ENCODE measurements around the gene ALLC. TPM values are rescaled to one million over a fixed set of nuclear protein-coding genes. Genes with fewer than 3 reads are reported as not detected.

ALLC gene
- total and polyA plus RNA-seq, 10 of the 15 experiments (the other 5 are each of a cell fraction or from before 2014, with no cell fraction given), result 0.05 TPM; not detected in 9

DNA sequence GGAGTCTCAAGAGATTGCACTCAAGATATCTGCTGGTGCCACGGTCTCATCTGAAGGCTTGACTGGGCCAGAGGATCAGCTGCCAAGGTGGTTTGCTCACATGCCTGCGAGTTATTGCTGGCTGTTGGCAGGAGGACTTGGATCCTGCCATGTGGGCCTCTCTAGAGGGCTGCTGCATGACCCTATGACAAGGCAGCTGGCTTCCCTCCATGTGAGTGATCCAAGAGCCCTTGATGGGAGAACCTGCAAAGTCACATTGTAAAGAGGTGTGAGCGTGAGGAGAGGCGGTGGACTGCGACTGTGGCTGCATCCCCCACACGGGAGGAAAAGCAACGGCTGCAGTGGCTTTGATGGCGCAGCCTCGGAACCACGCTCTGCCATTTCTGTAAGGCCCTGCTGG lies 4.0 kb upstream of the ALLC start:
- intact Hi-C loops (cut with micrococcal nuclease; ENCODE audit: unreplicated experiment) (loop anchor here (5.0 to 10.0 kb wide), 2 partner anchors 352 to 429 kb away; no protein-coding TSS in a partner anchor), in situ Hi-C loops (cut with MboI) (loop anchor here (5.0 kb wide), 1 partner anchor 97 kb away; the partner anchor contains the start of gene RNASEH1)
- ATAC-seq (no peak), DNase-seq (ENCODE audit: low read depth, low spot score) (no peak), FAIRE-seq (no peak)
- ChIA-PET RAD21 (ENCODE audit: unreplicated experiment) (interaction anchor here (2.6 to 2.7 kb wide), 2 partner anchors 231 to 275 kb away, joined by 9 read pairs; partner anchors contain the start of genes EIPR1 and TRAPPC12), POLR2A (no interaction called here), CTCF (interaction anchor here (4.9 kb wide), 1 partner anchor 231 kb away, joined by 43 read pairs; no protein-coding TSS in a partner anchor), SMC1A (ENCODE audit: uncharacterized antibody, unreplicated experiment) (interaction anchor here (1.5 to 4.2 kb wide), 2 partner anchors 134 to 231 kb away, joined by 3 to 19 read pairs; partner anchors contain the start of gene ADI1)
- H3K4me1 ChIP-seq (ENCODE audit: control insufficient read depth, insufficient read depth, low read length), result peaks cover 15% of the 10 kb centered on the region
- H3K27ac ChIP-seq (ENCODE audit: control insufficient read depth, insufficient read depth), result no peak overlapping the region
- no peak overlapping the region for H3K4me3 ChIP-seq
- no peak overlapping the region for H2AFZ ChIP-seq (ENCODE audit: control insufficient read depth, low read depth, low read length)
- no peaks in the 10 kb centered on the region for H3K36me3 ChIP-seq (ENCODE audit: control insufficient read depth in 2 of 2, insufficient read depth in 2 of 2, low read length in 1 of 2)
- H4K20me1 ChIP-seq (ENCODE audit: control insufficient read depth, insufficient read depth), result no peaks in the 10 kb centered on the region
- WGBS (ENCODE audit: insufficient coverage, insufficient replicate concordance, low lambda C conversion rate, missing lambda C conversion rate), result 90% methylated on average over 10 of the region's 10 CpGs
- no peak overlapping the region for H3K9ac ChIP-seq (ENCODE audit: control insufficient read depth, insufficient read depth, low read length)
- H3K9me3 ChIP-seq (replicated peaks; ENCODE audit: control insufficient read depth, insufficient read depth, low read length), result no peaks in the 10 kb centered on the region; the same call in 2 of the 3 replicates
- H3K79me2 ChIP-seq (ENCODE audit: control insufficient read depth, insufficient read depth, low read length), result no peaks in the 10 kb centered on the region
- TF ChIP-seq BRCA1 (IDR thresholded peaks at IDR 0.05; ENCODE audit: low read depth, low read length), result no peak
- TF ChIP-seq, protein P1, sequence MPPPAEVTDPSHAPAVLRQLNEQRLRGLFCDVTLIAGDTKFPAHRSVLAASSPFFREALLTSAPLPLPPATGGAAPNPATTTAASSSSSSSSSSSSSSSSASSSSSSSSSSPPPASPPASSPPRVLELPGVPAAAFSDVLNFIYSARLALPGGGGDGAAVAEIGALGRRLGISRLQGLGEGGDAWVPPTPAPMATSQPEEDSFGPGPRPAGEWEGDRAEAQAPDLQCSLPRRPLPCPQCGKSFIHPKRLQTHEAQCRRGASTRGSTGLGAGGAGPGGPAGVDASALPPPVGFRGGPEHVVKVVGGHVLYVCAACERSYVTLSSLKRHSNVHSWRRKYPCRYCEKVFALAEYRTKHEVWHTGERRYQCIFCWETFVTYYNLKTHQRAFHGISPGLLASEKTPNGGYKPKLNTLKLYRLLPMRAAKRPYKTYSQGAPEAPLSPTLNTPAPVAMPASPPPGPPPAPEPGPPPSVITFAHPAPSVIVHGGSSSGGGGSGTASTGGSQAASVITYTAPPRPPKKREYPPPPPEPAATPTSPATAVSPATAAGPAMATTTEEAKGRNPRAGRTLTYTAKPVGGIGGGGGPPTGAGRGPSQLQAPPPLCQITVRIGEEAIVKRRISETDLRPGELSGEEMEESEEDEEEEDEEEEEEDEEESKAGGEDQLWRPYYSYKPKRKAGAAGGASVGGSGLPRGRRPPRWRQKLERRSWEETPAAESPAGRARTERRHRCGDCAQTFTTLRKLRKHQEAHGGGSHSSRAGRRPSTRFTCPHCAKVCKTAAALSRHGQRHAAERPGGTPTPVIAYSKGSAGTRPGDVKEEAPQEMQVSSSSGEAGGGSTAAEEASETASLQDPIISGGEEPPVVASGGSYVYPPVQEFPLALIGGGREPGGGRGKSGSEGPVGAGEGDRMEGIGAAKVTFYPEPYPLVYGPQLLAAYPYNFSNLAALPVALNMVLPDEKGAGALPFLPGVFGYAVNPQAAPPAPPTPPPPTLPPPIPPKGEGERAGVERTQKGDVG (CRISPR knock-in tag; IDR thresholded peaks at IDR 0.05), result no peak
- TF ChIP-seq BACH1 (IDR thresholded peaks at IDR 0.05; ENCODE audit: borderline replicate concordance), result no peak
- no peak for TF ChIP-seq PAX5 (IDR thresholded peaks at IDR 0.05; ENCODE audit: borderline replicate concordance, low read depth, low read length)
- TF ChIP-seq ZBTB33 (IDR thresholded peaks at IDR 0.05), result no peak
- TF ChIP-seq ZNF384 (IDR thresholded peaks at IDR 0.05; ENCODE audit: borderline replicate concordance, low read depth, low read length), result no peak
- no peak for TF ChIP-seq NFIC (IDR thresholded peaks at IDR 0.05; ENCODE audit: low read depth, low read length)
- no peak for TF ChIP-seq CHD4 (IDR thresholded peaks at IDR 0.05)
- no peak for TF ChIP-seq YBX1 (IDR thresholded peaks at IDR 0.05)
- no peak for TF ChIP-seq RAD51 (IDR thresholded peaks at IDR 0.05)
- no peak for TF ChIP-seq POLR2AphosphoS5 (IDR thresholded peaks at IDR 0.05; ENCODE audit: low read length)
- TF ChIP-seq, protein P2, sequence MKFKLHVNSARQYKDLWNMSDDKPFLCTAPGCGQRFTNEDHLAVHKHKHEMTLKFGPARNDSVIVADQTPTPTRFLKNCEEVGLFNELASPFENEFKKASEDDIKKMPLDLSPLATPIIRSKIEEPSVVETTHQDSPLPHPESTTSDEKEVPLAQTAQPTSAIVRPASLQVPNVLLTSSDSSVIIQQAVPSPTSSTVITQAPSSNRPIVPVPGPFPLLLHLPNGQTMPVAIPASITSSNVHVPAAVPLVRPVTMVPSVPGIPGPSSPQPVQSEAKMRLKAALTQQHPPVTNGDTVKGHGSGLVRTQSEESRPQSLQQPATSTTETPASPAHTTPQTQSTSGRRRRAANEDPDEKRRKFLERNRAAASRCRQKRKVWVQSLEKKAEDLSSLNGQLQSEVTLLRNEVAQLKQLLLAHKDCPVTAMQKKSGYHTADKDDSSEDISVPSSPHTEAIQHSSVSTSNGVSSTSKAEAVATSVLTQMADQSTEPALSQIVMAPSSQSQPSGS (IDR thresholded peaks at IDR 0.05; ENCODE audit: low read length), result no peak
- TF ChIP-seq SMAD1 (IDR thresholded peaks at IDR 0.05; ENCODE audit: low read depth, partially characterized antibody), result no peak
- no peak for TF ChIP-seq SIX5 (IDR thresholded peaks at IDR 0.05; ENCODE audit: low read depth, low read length, severe bottlenecking)
- no TSS peak for BruUV-seq (replicated peaks)
- no peaks in the 10 kb centered on the region for H3K27me3 ChIP-seq (replicated peaks in 1 of 2; ENCODE audit: control insufficient read depth in 2 of 2, insufficient read depth in 2 of 2, low read length in 1 of 2)
- H3K4me2 ChIP-seq (ENCODE audit: control insufficient read depth, insufficient read depth), result no peak overlapping the region

All from GM12878 (cell line).